Measurements from ENCODE around the gene CYP1A1. TPM values are rescaled to one million over a fixed set of nuclear protein-coding genes. Genes with fewer than 3 reads are reported as not detected.
A peak's percentile ranks its signal among the peaks of the same experiment; 100 is the strongest.

CYP1A1 gene, protein sequence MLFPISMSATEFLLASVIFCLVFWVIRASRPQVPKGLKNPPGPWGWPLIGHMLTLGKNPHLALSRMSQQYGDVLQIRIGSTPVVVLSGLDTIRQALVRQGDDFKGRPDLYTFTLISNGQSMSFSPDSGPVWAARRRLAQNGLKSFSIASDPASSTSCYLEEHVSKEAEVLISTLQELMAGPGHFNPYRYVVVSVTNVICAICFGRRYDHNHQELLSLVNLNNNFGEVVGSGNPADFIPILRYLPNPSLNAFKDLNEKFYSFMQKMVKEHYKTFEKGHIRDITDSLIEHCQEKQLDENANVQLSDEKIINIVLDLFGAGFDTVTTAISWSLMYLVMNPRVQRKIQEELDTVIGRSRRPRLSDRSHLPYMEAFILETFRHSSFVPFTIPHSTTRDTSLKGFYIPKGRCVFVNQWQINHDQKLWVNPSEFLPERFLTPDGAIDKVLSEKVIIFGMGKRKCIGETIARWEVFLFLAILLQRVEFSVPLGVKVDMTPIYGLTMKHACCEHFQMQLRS
- total RNA-seq (2014; rRNA removed; shearing (Covaris generic)), result not detected in 2 replicates
- polyA plus RNA-seq (2014; cell fraction: nucleus; rRNA removed), result 0.93 TPM in 1 of 2 replicates, not detected in the other

GRCh38 chr15:74725225-74725774 lies at the start of gene CYP1A1:
CYP1A1 (minus strand) TSS chr15:74725528; CDS start chr15:74723097, 2,431 bp downstream.
- no peak for DNase-seq (ENCODE audit: extremely low read depth, low read depth)

GRCh38 chr15:74773731-74774252 lies 48.5 kb upstream of the CYP1A1 start:
- DNase-seq (ENCODE audit: extremely low read depth, low read depth), result no peak

- no peak for DNase-seq (ENCODE audit: extremely low read depth, low read depth)
Observed at GRCh38 chr15:74773329-74773728, 48.0 kb upstream of the CYP1A1 start.

DNA sequence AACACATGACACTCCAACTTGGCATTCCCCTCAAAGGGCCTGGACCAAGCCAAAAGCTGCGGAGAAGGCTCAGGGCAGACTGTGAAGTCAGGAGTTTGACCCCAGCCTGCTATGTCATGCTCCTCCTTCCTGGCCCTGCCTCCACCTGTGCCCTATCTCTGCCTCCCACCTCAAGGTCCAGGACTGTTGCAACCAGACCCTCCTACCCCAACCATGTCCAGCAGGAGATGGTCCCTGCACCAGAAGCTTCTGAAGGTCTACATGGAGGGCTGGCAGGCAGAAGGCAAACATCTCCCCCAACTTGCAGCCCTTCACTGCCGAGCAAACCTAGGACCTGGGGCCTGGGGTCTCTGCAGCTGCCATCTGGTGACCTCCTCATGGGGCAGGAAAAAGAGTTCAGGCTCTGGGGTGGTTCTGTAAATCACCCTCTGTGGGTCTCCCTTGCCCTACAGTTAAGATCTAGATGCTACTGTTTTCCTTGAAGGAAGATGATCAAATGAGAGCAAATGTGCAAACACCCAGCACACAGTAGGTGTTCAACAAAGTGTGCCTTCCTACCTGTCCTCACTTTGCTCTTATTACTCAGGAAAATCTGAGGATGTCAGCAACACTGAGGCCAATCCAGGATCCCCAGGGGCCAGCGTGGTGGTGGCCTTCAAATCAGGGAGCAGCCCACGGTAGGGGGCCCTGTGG lies 45.0 kb upstream of the CYP1A1 start:
- no peak for DNase-seq (ENCODE audit: extremely low read depth, low read depth)

DNA sequence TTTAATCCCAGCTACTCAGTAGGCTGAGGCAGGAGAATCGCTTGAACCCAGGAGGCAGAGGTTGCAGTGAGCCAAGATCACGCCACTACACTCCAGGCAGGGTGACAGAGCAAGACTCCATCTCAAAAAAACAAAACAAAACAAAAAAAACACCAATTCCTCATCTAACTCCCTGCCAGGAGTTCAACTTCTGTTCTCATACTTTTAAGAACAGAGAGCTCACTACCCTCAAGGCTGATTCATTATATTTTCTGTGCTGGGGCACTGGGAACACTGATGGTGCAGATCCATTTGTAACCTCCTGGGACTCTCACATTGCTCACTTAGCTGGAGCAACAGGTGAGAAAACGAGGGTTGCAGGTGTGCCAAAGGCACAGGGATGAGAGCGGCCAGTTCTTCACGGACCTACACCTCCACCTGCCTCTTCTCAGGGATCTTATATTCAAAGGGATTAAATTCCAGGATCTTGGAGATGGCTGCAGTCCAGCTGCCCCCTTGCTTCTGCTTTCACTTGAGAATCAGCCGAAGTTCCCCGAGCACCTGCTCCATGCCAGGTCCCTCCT lies 44.2 kb upstream of the CYP1A1 start:
- no peak for DNase-seq (ENCODE audit: extremely low read depth, low read depth)

GRCh38 chr15:74768771-74769342 lies 43.5 kb upstream of the CYP1A1 start:
- peak; percentile 65 for DNase-seq (ENCODE audit: extremely low read depth, low read depth)

DNA sequence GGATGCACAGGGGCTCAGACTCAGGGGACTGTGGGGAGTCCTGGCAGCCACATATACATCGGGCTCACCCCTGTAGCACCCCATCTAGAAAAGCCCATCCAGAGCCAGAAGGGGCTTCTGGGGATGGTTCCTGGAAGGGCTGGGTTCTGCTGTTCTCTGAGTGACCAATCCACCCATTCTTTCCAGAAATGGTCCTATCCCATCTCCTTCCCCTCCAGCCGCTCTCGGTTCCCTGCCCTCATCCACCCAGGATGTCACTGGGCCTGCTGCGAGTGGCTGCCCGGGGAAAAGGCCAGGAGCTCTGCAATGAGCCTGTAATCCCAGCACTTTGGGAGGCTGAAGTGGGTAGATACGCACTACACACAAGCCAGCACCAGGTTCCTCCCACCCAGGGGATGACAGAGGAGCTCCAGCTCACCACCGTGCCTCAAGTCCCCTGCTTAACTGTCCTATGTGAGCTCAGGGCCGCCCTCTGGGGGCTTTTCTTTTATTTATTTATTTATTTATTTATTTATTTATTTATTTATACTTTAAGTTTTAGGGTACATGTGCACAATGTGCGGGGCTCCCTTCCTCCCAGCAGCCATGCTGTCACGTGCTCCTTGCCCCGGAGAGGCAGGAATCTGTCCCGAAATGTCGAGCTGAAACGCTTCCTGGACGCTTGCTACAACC lies 42.9 kb upstream of the CYP1A1 start:
- DNase-seq (ENCODE audit: extremely low read depth, low read depth), result no peak

- DNase-seq (ENCODE audit: extremely low read depth, low read depth), result no peak
Observed at GRCh38 chr15:74767167-74768098, 42.1 kb upstream of the CYP1A1 start.

DNA sequence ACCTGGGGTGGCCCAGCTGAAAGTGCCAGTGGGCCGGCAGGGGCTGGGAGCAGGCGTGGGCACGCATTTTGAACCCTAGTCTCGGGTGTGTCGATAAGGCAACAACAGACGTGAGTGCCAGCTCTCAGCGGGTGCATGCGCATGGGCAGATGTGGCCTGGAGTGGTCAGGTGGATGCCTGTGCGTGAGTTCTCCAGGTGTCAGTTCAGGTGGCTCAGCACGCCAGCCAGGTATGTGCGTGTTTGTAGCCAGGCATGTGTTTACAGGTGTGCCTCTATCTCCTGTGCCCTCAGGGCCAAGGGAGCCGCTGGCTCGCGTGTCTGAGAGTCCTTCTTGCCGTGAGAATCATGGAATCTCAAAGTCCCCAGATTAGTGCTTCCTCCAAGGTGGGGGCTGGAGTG lies 38.1 kb upstream of the CYP1A1 start:
- DNase-seq (ENCODE audit: extremely low read depth, low read depth), result no peak

DNA sequence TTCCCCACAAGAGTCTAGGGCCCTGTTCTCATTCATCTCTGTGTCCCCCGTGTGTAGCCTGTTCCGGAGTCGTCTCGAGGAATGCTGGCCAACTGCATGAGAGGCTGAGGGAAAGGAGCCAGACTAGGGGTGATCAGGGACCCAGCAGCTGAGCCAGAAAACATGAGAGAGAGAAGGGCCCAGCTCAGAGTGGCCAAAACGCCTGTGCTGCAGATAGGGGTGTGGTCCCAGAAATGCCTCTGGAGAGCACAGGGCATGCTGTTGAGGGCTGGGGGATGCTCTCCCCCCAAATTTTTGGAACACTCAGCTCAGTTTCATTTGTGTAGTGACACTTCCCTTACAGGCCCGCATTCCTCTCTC lies 37.4 kb upstream of the CYP1A1 start:
- DNase-seq (ENCODE audit: extremely low read depth, low read depth), result no peak

- DNase-seq (ENCODE audit: extremely low read depth, low read depth), result no peak
Observed at GRCh38 chr15:74758736-74759135, 33.4 kb upstream of the CYP1A1 start.

GRCh38 chr15:74754593-74755215 lies 29.4 kb upstream of the CYP1A1 start:
- no peak for DNase-seq (ENCODE audit: extremely low read depth, low read depth)

GRCh38 chr15:74752531-74752930 lies 27.2 kb upstream of the CYP1A1 start:
- DNase-seq (ENCODE audit: extremely low read depth, low read depth), result no peak

DNA sequence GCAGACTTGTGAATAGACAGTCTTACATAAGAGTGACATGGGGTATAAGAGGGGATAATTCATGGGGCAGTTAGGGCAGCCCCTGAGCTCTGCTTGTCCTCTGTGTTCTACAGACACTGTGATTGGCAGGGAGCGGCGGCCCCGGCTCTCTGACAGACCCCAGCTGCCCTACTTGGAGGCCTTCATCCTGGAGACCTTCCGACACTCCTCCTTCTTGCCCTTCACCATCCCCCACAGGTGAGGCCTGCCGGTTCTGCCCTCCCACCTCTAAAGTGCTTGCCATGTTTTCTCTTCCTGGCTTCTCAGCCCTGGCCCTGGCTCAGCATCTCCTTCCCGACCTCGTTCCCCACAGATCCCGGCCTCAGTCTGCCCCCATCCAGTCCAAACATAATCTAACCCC lies 26.7 kb upstream of the CYP1A1 start:
- DNase-seq (ENCODE audit: extremely low read depth, low read depth), result no peak

DNA sequence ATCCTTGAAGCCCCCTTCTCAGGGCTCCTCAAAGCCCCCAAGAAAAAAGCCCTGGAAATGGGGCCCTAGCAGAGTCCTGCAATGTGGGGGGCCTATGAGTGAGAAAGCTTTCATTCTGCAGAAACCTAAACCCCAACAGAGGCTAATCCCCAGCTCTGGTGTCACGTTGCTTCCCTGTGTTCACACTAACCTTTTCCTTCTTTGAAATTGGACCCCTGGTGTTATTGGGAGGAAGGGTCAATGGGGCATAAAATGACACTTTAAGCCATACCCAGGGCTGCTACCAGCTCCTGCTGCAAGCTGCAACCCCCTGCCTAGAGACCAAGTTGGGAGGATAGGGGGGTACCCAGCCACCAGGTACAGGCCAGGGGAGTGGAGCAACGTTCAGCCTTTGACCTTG lies 25.4 kb upstream of the CYP1A1 start:
- DNase-seq (ENCODE audit: extremely low read depth, low read depth), result no peak

- no peak for DNase-seq (ENCODE audit: extremely low read depth, low read depth)
Observed at GRCh38 chr15:74749832-74750231, 24.5 kb upstream of the CYP1A1 start.

- no peak for DNase-seq (ENCODE audit: extremely low read depth, low read depth)
Observed at GRCh38 chr15:74748322-74748946, 23.1 kb upstream of the CYP1A1 start, which contains the start of gene CYP1A2. CYP1A2 (plus strand) TSS chr15:74748845; CDS start chr15:74749739, 894 bp downstream.

GRCh38 chr15:74746389-74746788 lies 21.1 kb upstream of the CYP1A1 start:
- DNase-seq (ENCODE audit: extremely low read depth, low read depth), result no peak

All from NCI-H460 (cell line).